WTC11 (cell line): ENCODE results near the gene CARD9. TPM values are rescaled to one million over a fixed set of nuclear protein-coding genes. Genes with fewer than 3 reads are reported as not detected.

Experiments used
- ATAC-seq: fragments of 200-7000 bp; cut with Tn5 transposase; 2 replicates; pipeline ENCODE4 v1.10.0; 2021; ENCODE audit warnings: mild to moderate bottlenecking, moderate library complexity
- Bru-seq: library from RNA; stranded (reverse); fragments of 400-500 nt; gene quantifications from one replicate; lab custom pipeline; 2021; lab: Mats Ljungman, UMichigan
- CTCF ChIA-PET: fragments of 300-600 bp; sonication (Branson Sonifier 250); formaldehyde crosslinking; loops from one replicate; lab custom pipeline; 2021; ENCODE audit warnings: antibody characterized with exemption; lab: Charles Lee
- POLR2A ChIA-PET: fragments of 350-600 bp; sonication (Branson Sonifier 250); formaldehyde crosslinking; loops from one replicate; lab custom pipeline; 2021; ENCODE audit warnings: antibody characterized with exemption; lab: Charles Lee
- DNase-seq: peaks from one replicate; pipeline ENCODE4 v3.0.0; 2021; ENCODE audit warnings: low spot score
- H3K27ac Mint-ChIP-seq: 2 replicates; pipeline ENCODE4 v1.8.0; 2021; ENCODE audit warnings: mixed read lengths
- H3K27me3 Mint-ChIP-seq: 2 replicates; pipeline ENCODE4 v1.8.0; 2021; ENCODE audit warnings: low read depth, mild to moderate bottlenecking, moderate library complexity, mixed read lengths
- H3K36me3 Mint-ChIP-seq: 2 replicates; pipeline ENCODE4 v1.8.0; 2021; ENCODE audit warnings: mixed read lengths
- H3K4me1 Mint-ChIP-seq: 2 replicates; pipeline ENCODE4 v1.8.0; 2022; ENCODE audit warnings: mixed read lengths
- H3K4me3 Mint-ChIP-seq: 2 replicates; pipeline ENCODE4 v1.8.0; 2021; ENCODE audit warnings: mild to moderate bottlenecking, moderate library complexity, mixed read lengths
- H3K9me3 Mint-ChIP-seq: 2 replicates; pipeline ENCODE4 v1.8.0; 2021; ENCODE audit warnings: mixed read lengths
- ATF2 ChIP-seq: sonication (generic); formaldehyde crosslinking; IDR thresholded peaks from 2 replicates; pipeline ENCODE4 v1.8.1; 2022; ENCODE audit warnings: low read depth, missing genetic modification reagents, borderline replicate concordance
- CTCF ChIP-seq: fragments of 200-600 bp; IDR thresholded peaks from 2 replicates; pipeline ENCODE4 v1.8.0; 2022; ENCODE audit warnings: antibody characterized with exemption
- E2F1 ChIP-seq: sonication (generic); formaldehyde crosslinking; IDR thresholded peaks from 2 replicates; pipeline ENCODE4 v1.8.0; 2022; ENCODE audit warnings: mild to moderate bottlenecking, missing genetic modification reagents
- ELF4 ChIP-seq: sonication (generic); formaldehyde crosslinking; IDR thresholded peaks from 2 replicates; pipeline ENCODE4 v1.8.1; 2022; ENCODE audit warnings: low read depth, mild to moderate bottlenecking, moderate library complexity, missing genetic modification reagents
- ERG ChIP-seq: fragments of 250-450 bp; sonication (Bioruptor Pico); IDR thresholded peaks from 2 replicates; pipeline ENCODE4 v1.8.0; 2021; ENCODE audit warnings: mild to moderate bottlenecking
- ETV6 ChIP-seq: sonication (generic); formaldehyde crosslinking; IDR thresholded peaks from 2 replicates; pipeline ENCODE4 v1.8.1; 2022; ENCODE audit warnings: mild to moderate bottlenecking, missing genetic modification reagents
- FOXP1 ChIP-seq: sonication (generic); formaldehyde crosslinking; IDR thresholded peaks from 2 replicates; pipeline ENCODE4 v1.8.0; 2022; ENCODE audit warnings: missing genetic modification reagents, mild to moderate bottlenecking, moderate library complexity, borderline replicate concordance
- FOXP4 ChIP-seq: sonication (generic); formaldehyde crosslinking; IDR thresholded peaks from 2 replicates; pipeline ENCODE4 v1.8.0; 2022; ENCODE audit warnings: mild to moderate bottlenecking, missing genetic modification reagents
- GABPB1 ChIP-seq: sonication (generic); formaldehyde crosslinking; IDR thresholded peaks from 2 replicates; pipeline ENCODE4 v1.8.1; 2023; ENCODE audit warnings: mild to moderate bottlenecking, missing genetic modification reagents
- IRF2 ChIP-seq: sonication (generic); formaldehyde crosslinking; IDR thresholded peaks from 2 replicates; pipeline ENCODE4 v1.8.0; 2022; ENCODE audit warnings: low read depth, missing genetic modification reagents, borderline replicate concordance
- JAZF1 ChIP-seq: fragments of 250-450 bp; sonication (Bioruptor Pico); IDR thresholded peaks from 2 replicates; pipeline ENCODE4 v1.9.0; 2021; ENCODE audit warnings: moderate library complexity, mild to moderate bottlenecking, inconsistent platforms
- NR1H2 ChIP-seq: sonication (generic); formaldehyde crosslinking; IDR thresholded peaks from 2 replicates; pipeline ENCODE4 v1.9.0; 2021; ENCODE audit warnings: mild to moderate bottlenecking, moderate library complexity, missing genetic modification reagents
- OVOL2 ChIP-seq: fragments of 250-450 bp; sonication (Bioruptor Pico); IDR thresholded peaks from 2 replicates; pipeline ENCODE4 v1.9.0; 2021; ENCODE audit warnings: mild to moderate bottlenecking, borderline replicate concordance
- PRDM15 ChIP-seq: sonication (generic); formaldehyde crosslinking; IDR thresholded peaks from 2 replicates; pipeline ENCODE4 v1.8.0; 2022; ENCODE audit warnings: missing genetic modification reagents
- RORB ChIP-seq: fragments of 250-450 bp; sonication (Bioruptor Pico); IDR thresholded peaks from 2 replicates; pipeline ENCODE4 v1.9.0; 2021; ENCODE audit warnings: mild to moderate bottlenecking
- SOX15 ChIP-seq: fragments of 250-450 bp; sonication (Bioruptor Pico); IDR thresholded peaks from 2 replicates; pipeline ENCODE4 v1.9.0; 2021; ENCODE audit warnings: mild to moderate bottlenecking
- SP1 ChIP-seq: sonication (generic); formaldehyde crosslinking; conservative IDR thresholded peaks from 2 replicates; pipeline ENCODE4 v1.8.1; 2022; ENCODE audit warnings: missing genetic modification reagents
- TCF7 ChIP-seq: sonication (generic); formaldehyde crosslinking; IDR thresholded peaks from 2 replicates; pipeline ENCODE4 v1.8.0; 2022; ENCODE audit warnings: mild to moderate bottlenecking, low read depth, missing genetic modification reagents, moderate library complexity
- TP53 ChIP-seq: sonication (generic); formaldehyde crosslinking; IDR thresholded peaks from 2 replicates; pipeline ENCODE4 v1.8.1; 2023; ENCODE audit warnings: mild to moderate bottlenecking, missing genetic modification reagents
- ZNF219 ChIP-seq: sonication (generic); formaldehyde crosslinking; IDR thresholded peaks from 2 replicates; pipeline ENCODE4 v1.8.0; 2023; ENCODE audit warnings: missing genetic modification reagents, mild to moderate bottlenecking, borderline replicate concordance
- ZNF232 ChIP-seq: sonication (generic); formaldehyde crosslinking; IDR thresholded peaks from 2 replicates; pipeline ENCODE4 v1.8.0; 2022; ENCODE audit warnings: mild to moderate bottlenecking, missing genetic modification reagents
- ZNF263 ChIP-seq: sonication (generic); formaldehyde crosslinking; IDR thresholded peaks from 2 replicates; pipeline ENCODE4 v1.8.1; 2022; ENCODE audit warnings: low read depth, mild to moderate bottlenecking, moderate library complexity, missing genetic modification reagents
- ZNF423 ChIP-seq: fragments of 250-450 bp; sonication (Bioruptor Pico); IDR thresholded peaks from 2 replicates; pipeline ENCODE4 v2.1.2; 2022; ENCODE audit warnings: mild to moderate bottlenecking, moderate library complexity
- long read RNA-seq, 3 experiments: library from RNA in 1 of 3; library from capped mRNA in 1 of 3; library from polyadenylated mRNA in 1 of 3; unstranded in 2 of 3; stranded (forward) in 1 of 3; transcript quantifications; one replicate each; pipeline ENCODE4 v2.0.0, GENCODE V29; 2021
- total RNA-seq: library from RNA; stranded (reverse); gene quantifications from 3 replicates; pipeline ENCODE4 v1.2.3, GENCODE V29; 2021

The CARD9 gene
- 0.76 to 0.96 TPM (median 0.96 TPM) in 3 replicates for total RNA-seq
- percentile 10 among the genes with signal in this experiment for Bru-seq, nascent RNA
- long read RNA-seq, experiment 1, partial matches to known transcripts, result 2 of 2 reads
- long read RNA-seq, experiment 1, other reads (novel, unspliced or antisense), result 0 of 2 reads
- long read RNA-seq, experiment 2, result 0 reads
- long read RNA-seq, experiment 3, result 0 reads

GRCh38 chr9:136373300-136374182 is at the start of gene CARD9:
CARD9 (minus strand) TSS chr9:136373669; CDS start chr9:136372078, 1,591 bp downstream.
- Mint-ChIP-seq H3K4me1 (no peaks in the 10 kb centered on the region), H3K27me3 (no peaks in the 10 kb centered on the region), H3K9me3 (no peaks in the 10 kb centered on the region), H3K4me3 (no peak within 1 kb of the TSS), H3K27ac (peak within 1 kb of the TSS; percentile 53; the same call in 1 of the 2 replicates), H3K36me3 (no peaks in the 10 kb centered on the region)
- CTCF ChIA-PET, result interaction anchor here (1.8 to 2.6 kb wide), 2 partner anchors 9 to 28 kb away, joined by 7 to 14 read pairs; partner anchors contain the start of gene DNLZ
- DNase-seq (no peak), ATAC-seq (no peak; the same call in 1 of the 2 replicates)
- TF ChIP-seq ELF4 (CRISPR knock-in tag) (no peak), SP1 (no peak), GABPB1 (CRISPR knock-in tag) (peak; percentile 26), IRF2 (no peak)
- POLR2A ChIA-PET, result no interaction called here

GRCh38 chr9:136422876-136423275 is 49.4 kb upstream of the CARD9 start:
- ATAC-seq (no peak), DNase-seq (no peak)
- Mint-ChIP-seq H3K27ac (no peak overlapping the region), H3K4me1 (no peaks in the 10 kb centered on the region), H3K9me3 (no peaks in the 10 kb centered on the region), H3K27me3 (no peaks in the 10 kb centered on the region), H3K36me3 (peaks cover 25% of the 10 kb centered on the region), H3K4me3 (no peak overlapping the region)
- ChIA-PET CTCF (no interaction called here), POLR2A (no interaction called here)
- TF ChIP-seq IRF2, result no peak
- no peak for TF ChIP-seq NR1H2 (CRISPR knock-in tag)
- no peak for TF ChIP-seq E2F1 (CRISPR knock-in tag)
- TF ChIP-seq CTCF, result no peak
- no peak for TF ChIP-seq ETV6 (CRISPR knock-in tag)
- no peak for TF ChIP-seq RORB (CRISPR knock-in tag)
- no peak for TF ChIP-seq ERG (CRISPR knock-in tag)
- TF ChIP-seq PRDM15 (CRISPR knock-in tag), result no peak
- no peak for TF ChIP-seq ATF2 (CRISPR knock-in tag)
- TF ChIP-seq TCF7, result no peak
- no peak for TF ChIP-seq OVOL2 (CRISPR knock-in tag)
- TF ChIP-seq ZNF263 (CRISPR knock-in tag), result no peak
- TF ChIP-seq FOXP4 (CRISPR knock-in tag), result no peak
- TF ChIP-seq FOXP1, result no peak
- no peak for TF ChIP-seq ZNF232 (CRISPR knock-in tag)
- TF ChIP-seq JAZF1 (CRISPR knock-in tag), result no peak
- no peak for TF ChIP-seq TP53 (CRISPR knock-in tag)
- TF ChIP-seq ZNF219, result no peak
- no peak for TF ChIP-seq ZNF423 (CRISPR knock-in tag)
- TF ChIP-seq SOX15 (CRISPR knock-in tag), result no peak
